Gastroesophageal sphincter (tissue), 3 donors: Measurements from ENCODE around the gene FNDC11.

Experiments
- CTCF ChIP-seq, 4 experiments: fragments of 200-600 bp in 2 of 4; fragments of 450-650 bp in 2 of 4; sonication (generic) in 1 of 4; IDR thresholded peaks; one replicate each; pipeline ENCODE4 v1.5.1; 2017 to 2019; ENCODE audit warnings: antibody characterized with exemption in 4 of 4, mild to moderate bottlenecking in 2 of 4, moderate library complexity in 2 of 4
- EP300 ChIP-seq: sonication (generic); formaldehyde crosslinking; IDR thresholded peaks from one replicate; pipeline ENCODE4 v1.6.1; 2017; ENCODE audit warnings: antibody characterized with exemption, mild to moderate bottlenecking
- POLR2A ChIP-seq, 2 donors: fragments of 450-650 bp; IDR thresholded peaks; one replicate each; pipeline ENCODE4 v1.6.1; 2017; ENCODE audit warnings: antibody characterized with exemption in 2 of 2, mild to moderate bottlenecking in 2 of 2, moderate library complexity in 1 of 2
- POLR2AphosphoS5 ChIP-seq: sonication (generic); formaldehyde crosslinking; IDR thresholded peaks from one replicate; pipeline ENCODE4 v1.6.1; 2017; ENCODE audit warnings: antibody characterized with exemption

- TF ChIP-seq CTCF (IDR thresholded peaks at IDR 0.05) (no peak), POLR2AphosphoS5 (no peak), POLR2A (IDR thresholded peaks at IDR 0.05) (no peak), EP300 (no peak)
These were observed 32.4 kb upstream of the FNDC11 start for GRCh38 chr20:63521602-63522001.
